Suprapubic skin (tissue), 4 donors: ENCODE data around the gene KCTD1.

Experiments
- CTCF ChIP-seq, 2 donors: fragments of 200-600 bp in 1 of 2; fragments of 450-650 bp in 1 of 2; sonication (generic) in 1 of 2; IDR thresholded peaks; one replicate each; pipeline ENCODE4 v1.5.1; 2016 to 2019; ENCODE audit warnings: antibody characterized with exemption in 2 of 2, mild to moderate bottlenecking in 1 of 2, moderate library complexity in 1 of 2
- EP300 ChIP-seq: sonication (generic); formaldehyde crosslinking; IDR thresholded peaks from one replicate; pipeline ENCODE4 v1.6.1; 2017; ENCODE audit warnings: antibody characterized with exemption
- POLR2A ChIP-seq, 2 donors: fragments of 450-650 bp; IDR thresholded peaks; one replicate each; pipeline ENCODE4 v1.6.1; 2017; ENCODE audit warnings: antibody characterized with exemption in 2 of 2, mild to moderate bottlenecking in 2 of 2, moderate library complexity in 2 of 2
- POLR2AphosphoS5 ChIP-seq, 3 donors: sonication (generic); formaldehyde crosslinking; IDR thresholded peaks; one replicate each; pipeline ENCODE4 v1.6.1; 2017; ENCODE audit warnings: antibody characterized with exemption in 3 of 3

- no peak for TF ChIP-seq POLR2A (IDR thresholded peaks at IDR 0.05)
- TF ChIP-seq CTCF (IDR thresholded peaks at IDR 0.05) = no peak
- TF ChIP-seq EP300 = no peak
- TF ChIP-seq POLR2AphosphoS5 (IDR thresholded peaks at IDR 0.05) = no peak
Measured at GRCh38 chr18:26516964-26517363, 31.4 kb downstream of the KCTD1 start.
